Epithelial cell of esophagus (primary cell): ENCODE measurements around the gene C18orf63.

Experiments
- DNase-seq: peaks from one replicate; pipeline ENCODE4 v3.0.0; 2010; ENCODE audit warnings: low read depth
- H3K4me3 ChIP-seq: 2 replicates; pipeline ENCODE4 v1.5.1; 2011; ENCODE audit warnings: mild to moderate bottlenecking, low read length, control low read depth
- TF ChIP-seq, protein P1 (sequence below): IDR thresholded peaks from 2 replicates; pipeline ENCODE4 v1.5.1; 2011; ENCODE audit warnings: low read depth, mild to moderate bottlenecking, low read length, control low read depth, inconsistent platforms; ENCODE audit not compliant: insufficient read depth; ENCODE audit errors: missing control alignments

C18orf63 gene

DNA sequence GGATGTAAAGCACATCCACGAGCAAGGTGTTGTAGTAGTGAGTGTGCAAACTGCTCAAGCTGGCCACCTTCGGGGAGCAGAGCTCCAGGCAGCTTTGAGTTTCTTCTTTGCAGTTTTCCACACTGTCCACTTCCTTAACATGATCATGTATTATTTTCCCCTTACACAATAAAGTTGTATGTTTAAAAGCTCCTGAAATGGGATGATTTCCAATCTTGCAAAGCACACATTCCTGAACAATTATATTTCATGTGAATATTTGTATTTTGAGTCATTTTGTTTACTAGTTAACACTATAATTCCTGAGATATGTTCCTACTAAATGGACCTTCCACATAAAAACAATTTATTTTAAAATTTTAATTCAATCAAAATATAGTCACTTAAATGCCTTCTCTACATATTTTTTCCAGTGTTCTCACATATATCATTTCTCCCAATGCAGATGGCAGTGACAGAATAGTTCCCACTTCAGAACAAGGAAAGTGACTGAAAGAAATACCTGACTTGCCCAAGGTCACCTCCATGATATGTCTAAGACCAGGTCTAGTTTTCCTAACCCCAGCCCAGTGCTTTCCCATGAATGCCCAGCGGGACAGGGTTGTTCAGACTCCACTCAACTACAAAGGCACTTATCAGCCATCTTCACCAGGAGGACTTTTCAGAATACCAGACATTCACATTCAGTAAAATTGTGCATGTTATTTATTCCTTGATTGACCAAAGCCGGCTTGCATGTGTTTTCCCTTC is 29.4 kb upstream of the C18orf63 start:
- TF ChIP-seq, protein P1, sequence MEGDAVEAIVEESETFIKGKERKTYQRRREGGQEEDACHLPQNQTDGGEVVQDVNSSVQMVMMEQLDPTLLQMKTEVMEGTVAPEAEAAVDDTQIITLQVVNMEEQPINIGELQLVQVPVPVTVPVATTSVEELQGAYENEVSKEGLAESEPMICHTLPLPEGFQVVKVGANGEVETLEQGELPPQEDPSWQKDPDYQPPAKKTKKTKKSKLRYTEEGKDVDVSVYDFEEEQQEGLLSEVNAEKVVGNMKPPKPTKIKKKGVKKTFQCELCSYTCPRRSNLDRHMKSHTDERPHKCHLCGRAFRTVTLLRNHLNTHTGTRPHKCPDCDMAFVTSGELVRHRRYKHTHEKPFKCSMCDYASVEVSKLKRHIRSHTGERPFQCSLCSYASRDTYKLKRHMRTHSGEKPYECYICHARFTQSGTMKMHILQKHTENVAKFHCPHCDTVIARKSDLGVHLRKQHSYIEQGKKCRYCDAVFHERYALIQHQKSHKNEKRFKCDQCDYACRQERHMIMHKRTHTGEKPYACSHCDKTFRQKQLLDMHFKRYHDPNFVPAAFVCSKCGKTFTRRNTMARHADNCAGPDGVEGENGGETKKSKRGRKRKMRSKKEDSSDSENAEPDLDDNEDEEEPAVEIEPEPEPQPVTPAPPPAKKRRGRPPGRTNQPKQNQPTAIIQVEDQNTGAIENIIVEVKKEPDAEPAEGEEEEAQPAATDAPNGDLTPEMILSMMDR = no peak
- no peak overlapping the region for H3K4me3 ChIP-seq
- no peak for DNase-seq

DNA sequence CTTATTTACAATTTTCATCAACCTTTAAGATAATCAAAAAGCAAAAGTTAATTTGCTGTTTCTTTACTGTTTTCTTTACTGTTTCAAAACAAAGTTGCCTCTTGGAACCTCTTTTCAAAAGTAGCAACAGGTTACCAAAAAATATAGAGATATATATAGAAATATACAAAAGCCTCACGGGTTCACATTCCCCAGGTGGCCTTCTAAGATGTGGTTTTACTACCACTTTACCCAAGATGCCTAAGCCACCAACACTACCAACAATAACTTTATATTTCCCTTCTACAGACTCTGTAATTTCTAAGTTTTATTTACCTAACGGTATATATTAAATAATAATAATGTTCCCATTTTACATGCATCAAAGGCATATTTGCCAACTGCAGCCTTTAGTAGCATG is 28.8 kb upstream of the C18orf63 start:
- no peak overlapping the region for H3K4me3 ChIP-seq
- no peak for DNase-seq
- TF ChIP-seq, protein P1 = no peak

DNA sequence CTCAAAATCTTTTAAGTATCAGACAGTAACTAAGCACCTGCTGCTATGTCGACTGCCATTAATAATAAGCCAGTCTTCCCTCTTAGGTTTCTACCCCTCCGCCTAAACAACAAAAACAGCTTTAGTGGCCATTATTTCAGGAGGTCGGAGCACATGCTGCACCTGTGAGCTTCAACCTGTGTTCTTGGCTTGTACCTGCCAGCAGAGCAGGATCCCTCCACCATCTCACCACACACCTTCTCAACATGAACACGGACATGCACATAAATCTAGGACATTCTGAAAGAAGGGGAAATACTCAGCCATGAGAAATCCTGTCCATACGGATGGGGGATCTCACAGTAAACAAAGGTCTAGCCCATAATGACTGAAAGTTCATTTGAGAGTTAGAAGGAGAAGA is 27.6 kb upstream of the C18orf63 start:
- DNase-seq = no peak
- TF ChIP-seq, protein P1 = no peak
- H3K4me3 ChIP-seq = no peak overlapping the region

DNA sequence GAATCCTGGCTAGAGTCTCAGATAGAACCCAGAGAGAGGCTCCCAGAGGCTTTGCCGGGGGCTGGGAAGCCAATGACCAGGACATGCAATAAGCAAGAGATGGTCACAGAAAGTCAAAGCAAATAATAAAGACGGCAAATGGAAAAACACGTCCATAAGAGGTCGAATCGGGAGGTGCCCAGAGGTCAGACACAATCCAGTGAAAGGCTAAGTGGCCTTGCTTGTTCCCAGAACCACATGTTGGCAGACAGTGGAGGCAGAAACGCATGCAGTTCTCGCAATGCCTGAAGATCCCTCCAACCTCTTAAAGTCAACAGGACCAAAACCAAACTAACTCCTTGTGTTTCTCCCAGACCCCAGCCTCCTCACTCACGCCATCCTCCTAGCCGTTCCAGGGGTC is 26.9 kb upstream of the C18orf63 start:
- H3K4me3 ChIP-seq = no peak overlapping the region
- DNase-seq = no peak
- TF ChIP-seq, protein P1 = no peak

DNA sequence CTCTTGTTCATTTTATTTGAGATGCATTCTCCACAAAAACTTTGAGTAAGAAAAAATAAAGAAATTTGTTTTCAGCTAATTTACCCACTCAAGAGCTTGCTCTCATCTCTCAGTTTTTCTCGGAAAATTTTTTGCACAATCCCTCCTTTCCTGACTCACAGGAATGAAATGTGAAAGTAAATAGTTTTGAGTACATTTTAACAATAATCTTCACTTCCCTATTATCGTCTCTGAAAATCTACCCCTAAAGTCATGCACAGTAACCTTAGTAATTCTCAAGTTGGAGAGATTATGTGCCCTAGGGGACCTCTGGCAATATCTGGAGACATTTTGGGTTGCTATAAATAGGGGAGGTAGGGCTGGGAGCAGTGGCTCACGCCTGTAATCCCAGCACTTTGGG is 26.5 kb upstream of the C18orf63 start:
- H3K4me3 ChIP-seq = no peak overlapping the region
- TF ChIP-seq, protein P1 = no peak

DNA sequence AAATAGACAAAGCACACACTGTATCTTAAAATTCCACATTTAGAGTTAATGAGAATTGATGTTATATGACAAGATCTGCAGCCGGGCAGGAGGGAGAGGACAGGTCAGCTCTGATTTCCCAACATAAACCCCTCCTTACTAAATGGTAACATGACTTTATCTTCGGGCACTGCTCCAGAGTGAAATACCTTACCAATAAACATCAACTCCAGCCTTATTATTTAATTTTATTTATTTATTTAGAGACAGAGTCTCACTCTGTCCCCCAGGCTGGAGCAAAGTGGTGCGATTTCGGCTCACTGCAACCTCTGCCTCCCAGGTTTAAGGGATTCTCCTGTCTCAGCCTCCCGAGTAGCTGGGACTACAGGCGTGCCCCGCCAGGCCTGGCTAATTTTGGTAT is 25.6 kb upstream of the C18orf63 start:
- H3K4me3 ChIP-seq = no peak overlapping the region
- no peak for DNase-seq
- TF ChIP-seq, protein P1 = no peak

More for the DNA sequence above, 26.5 kb upstream of the C18orf63 start:
- no peak for DNase-seq
